Aorta (tissue), 5 donors: ENCODE measurements around the gene TMEM255A. TPM values are rescaled to one million over a fixed set of nuclear protein-coding genes. Genes with fewer than 3 reads are reported as not detected.

Experiments
- ATAC-seq: fragments of 200-7000 bp; cut with Tn5 transposase; one replicate; pipeline ENCODE4 v1.9.1; 2022; ENCODE audit warnings: moderate library complexity; ENCODE audit not compliant: low FRiP score
- DNase-seq, 2 donors: peaks; one replicate each; pipeline ENCODE4 v3.0.0-alpha.2; 2020
- H3K27ac ChIP-seq, 2 donors: one replicate each; pipeline ENCODE4 v1.5.1; 2013; ENCODE audit warnings: low read length in 2 of 2, mild to moderate bottlenecking in 2 of 2, moderate library complexity in 2 of 2, control low read depth in 1 of 2, inconsistent platforms in 1 of 2, low read depth in 1 of 2
- H3K27me3 ChIP-seq, 2 donors: one replicate each; pipeline ENCODE4 v1.6.1; 2013; ENCODE audit warnings: control low read depth in 1 of 2, low read length in 1 of 2, mild to moderate bottlenecking in 1 of 2, moderate library complexity in 1 of 2; ENCODE audit not compliant: insufficient read depth in 2 of 2, control insufficient read depth in 1 of 2
- H3K36me3 ChIP-seq, 2 donors: one replicate each; pipeline ENCODE4 v1.6.1; 2013; ENCODE audit warnings: control low read depth in 1 of 2, low read length in 1 of 2, mild to moderate bottlenecking in 1 of 2; ENCODE audit not compliant: insufficient read depth in 2 of 2, control insufficient read depth in 1 of 2
- H3K4me1 ChIP-seq, 2 donors: one replicate each; pipeline ENCODE4 v1.6.1; 2013; ENCODE audit warnings: low read length in 2 of 2, control low read depth in 1 of 2, mild to moderate bottlenecking in 1 of 2, moderate library complexity in 1 of 2; ENCODE audit not compliant: insufficient read depth in 2 of 2, control insufficient read depth in 1 of 2
- H3K4me3 ChIP-seq, 2 donors: one replicate each; pipeline ENCODE4 v1.5.1; 2013; ENCODE audit warnings: low read length in 2 of 2, control low read depth in 1 of 2, mild to moderate bottlenecking in 1 of 2
- H3K9me3 ChIP-seq: one replicate; pipeline ENCODE4 v1.6.1; 2013; ENCODE audit warnings: mild to moderate bottlenecking, low read length; ENCODE audit not compliant: control insufficient read depth
- WGBS, 2 donors: extraction: QIAGEN DNeasy Blood & Tissue Kit; methylation state at CpG; one replicate each; pipeline ENCODE4 v1.1.7; 2013; 5-methylcytosine and 5-hydroxymethylcytosine counted together
- intact Hi-C, 2 donors: fragments of 100-400 bp; cut with DNase I; formaldehyde crosslinking; loops; one replicate each; pipeline versions ENCODE4 v1.14.2 to v1.15.0; 2022
- polyA plus RNA-seq, 2 donors: library from polyadenylated mRNA; stranded (reverse); fragments of 200-250 nt; gene quantifications; one replicate each; pipeline ENCODE4 v1.2.3, GENCODE V29; 2013
- total RNA-seq, 2 donors: library from RNA; stranded (reverse); fragmentation: NEBNext Ultra II Directional; extraction: Animal tissue kit (Norgen Biotek cat#: 25700); gene quantifications; one replicate each; pipeline ENCODE4 v1.2.1, GENCODE V29; 2021
- donor health status: healthy with polysubstance abuse.
- donor health status: Bipolar disorder and iron deficiency.
- donor health status: DM: no; HTN: no; CAD: no.
- donor health status: DM: no; HTN: no; CAD: no.
- donor health status: DM: yes; HTN: yes; CAD: no.

TMEM255A gene
- total and polyA plus RNA-seq, 4 donors = 1.3 to 4.3 TPM; not detected in 2

- Histone ChIP-seq H3K4me3 (no peak overlapping the region), H3K27me3 (no peaks in the 10 kb centered on the region), H3K9me3 (no peaks in the 10 kb centered on the region), H3K4me1 (no peaks in the 10 kb centered on the region), H3K27ac (no peak overlapping the region), H3K36me3 (no peaks in the 10 kb centered on the region)
- DNase-seq (no peak), ATAC-seq (no peak)
- intact Hi-C loops = no loop called here
- 53 to 69% methylated on average over 8 of the region's 8 CpGs for WGBS, 2 donors
These were observed 48.2 kb downstream of the TMEM255A start for GRCh38 chrX:120262859-120263708.

GRCh38 chrX:120260369-120260768 is 50.9 kb downstream of the TMEM255A start:
- DNase-seq = no peak
- WGBS, 2 donors = 46 to 63% methylated on average over 3 of the region's 3 CpGs
- intact Hi-C loops = no loop called here
- no peaks in the 10 kb centered on the region for H3K4me1 ChIP-seq
- no peak for ATAC-seq
- no peaks in the 10 kb centered on the region for H3K36me3 ChIP-seq
- no peak overlapping the region for H3K4me3 ChIP-seq
- no peaks in the 10 kb centered on the region for H3K9me3 ChIP-seq
- H3K27me3 ChIP-seq = no peaks in the 10 kb centered on the region
- H3K27ac ChIP-seq = no peak overlapping the region

GRCh38 chrX:120253784-120254183 is 57.5 kb downstream of the TMEM255A start:
- ATAC-seq = no peak
- H3K4me1 ChIP-seq = no peaks in the 10 kb centered on the region
- no peak overlapping the region for H3K4me3 ChIP-seq
- H3K36me3 ChIP-seq = no peaks in the 10 kb centered on the region
- H3K27ac ChIP-seq = no peak overlapping the region
- 73 to 91% methylated on average over 6 of the region's 6 CpGs for WGBS, 2 donors
- intact Hi-C loops = loop anchor here in 1 of 2 donors (10.0 kb wide), 1 partner anchor 211 kb away; the partner anchor contains the start of gene LAMP2
- H3K27me3 ChIP-seq = no peaks in the 10 kb centered on the region
- no peak for DNase-seq
- no peaks in the 10 kb centered on the region for H3K9me3 ChIP-seq

GRCh38 chrX:120251471-120252011 is 59.7 kb downstream of the TMEM255A start:
- intact Hi-C loops = loop anchor here in 1 of 2 donors (10.0 kb wide), 1 partner anchor 213 kb away; the partner anchor contains the start of gene LAMP2
- Histone ChIP-seq H3K36me3 (no peaks in the 10 kb centered on the region), H3K27me3 (no peaks in the 10 kb centered on the region), H3K27ac (peak overlapping the region in 1 of 2 donors; percentile 6), H3K9me3 (no peaks in the 10 kb centered on the region), H3K4me3 (peak overlapping the region; percentile 71 to 95), H3K4me1 (no peaks in the 10 kb centered on the region)
- DNase-seq = peak in 1 of 2 donors; percentile 67
- peak; percentile 53 for ATAC-seq
- 0 to 40% methylated on average over 28 of the region's 28 CpGs for WGBS, 2 donors

GRCh38 chrX:120250522-120251271 is 60.6 kb downstream of the TMEM255A start, which contains the start of gene ZBTB33:
TSS of gene ZBTB33 (plus strand) at chrX:120250812. CDS start at chrX:120253416, 2,604 bp downstream.
- Histone ChIP-seq H3K4me1 (no peaks in the 10 kb centered on the region), H3K9me3 (no peaks in the 10 kb centered on the region), H3K4me3 (peak within 1 kb of the TSS; percentile 71 to 95), H3K36me3 (no peaks in the 10 kb centered on the region), H3K27ac (peak within 1 kb of the TSS in 1 of 2 donors; percentile 77), H3K27me3 (no peaks in the 10 kb centered on the region)
- intact Hi-C loops = loop anchor here in 1 of 2 donors (10.0 kb wide), 1 partner anchor 214 kb away; the partner anchor contains the start of gene LAMP2
- peak; percentile 98 for ATAC-seq
- WGBS, 2 donors = 1 to 33% methylated on average over 70 to 75 of the region's 75 CpGs
- DNase-seq = peak; percentile 95 to 96

GRCh38 chrX:120244735-120245498 is 66.3 kb downstream of the TMEM255A start:
- DNase-seq = peak; percentile 77 to 84
- 1 to 35% methylated on average over 43 of the region's 43 CpGs for WGBS, 2 donors
- Histone ChIP-seq H3K4me1 (no peaks in the 10 kb centered on the region), H3K27ac (peak overlapping the region in 1 of 2 donors; percentile 92), H3K4me3 (peak overlapping the region; percentile 6 to 98), H3K36me3 (no peaks in the 10 kb centered on the region), H3K27me3 (no peaks in the 10 kb centered on the region), H3K9me3 (no peaks in the 10 kb centered on the region)
- intact Hi-C loops = no loop called here
- ATAC-seq = peak; percentile 90

- 0 to 35% methylated on average over 16 of the region's 16 CpGs for WGBS, 2 donors
- Histone ChIP-seq H3K4me1 (no peaks in the 10 kb centered on the region), H3K9me3 (no peaks in the 10 kb centered on the region), H3K27me3 (no peaks in the 10 kb centered on the region), H3K27ac (peak overlapping the region in 1 of 2 donors; percentile 92), H3K4me3 (peak overlapping the region; percentile 6 to 98), H3K36me3 (no peaks in the 10 kb centered on the region)
- ATAC-seq (no peak), DNase-seq (no peak)
- intact Hi-C loops = no loop called here
These were observed 66.9 kb downstream of the TMEM255A start for GRCh38 chrX:120244395-120244734.

- H3K36me3 ChIP-seq = no peaks in the 10 kb centered on the region
- no peaks in the 10 kb centered on the region for H3K9me3 ChIP-seq
- H3K4me3 ChIP-seq = no peak overlapping the region
- ATAC-seq (no peak), DNase-seq (no peak)
- no peaks in the 10 kb centered on the region for H3K27me3 ChIP-seq
- intact Hi-C loops = no loop called here
- H3K27ac ChIP-seq = no peak overlapping the region
- no peaks in the 10 kb centered on the region for H3K4me1 ChIP-seq
- WGBS, 2 donors = 71 to 93% methylated on average over 5 of the region's 5 CpGs
These were observed 68.4 kb downstream of the TMEM255A start for GRCh38 chrX:120242813-120243212.
